Stimulated activated CD8-positive, alpha-beta memory T cell treated with anti-CD3 and anti-CD28 coated beads, Interleukin-4, amount 100 ng/mL, for 24 hours (primary cell): ENCODE data around the gene MEF2A.
"Not testable (repeated sequence)": the region's sequence is repeated elsewhere in the genome, so short reads cannot be mapped to it uniquely, and the experiment has no call there.

Source experiments
- DNase-seq: peaks from one replicate; pipeline ENCODE4 v3.0.0-alpha.2; 2020; ENCODE audit warnings: low read depth

MEF2A gene

DNA sequence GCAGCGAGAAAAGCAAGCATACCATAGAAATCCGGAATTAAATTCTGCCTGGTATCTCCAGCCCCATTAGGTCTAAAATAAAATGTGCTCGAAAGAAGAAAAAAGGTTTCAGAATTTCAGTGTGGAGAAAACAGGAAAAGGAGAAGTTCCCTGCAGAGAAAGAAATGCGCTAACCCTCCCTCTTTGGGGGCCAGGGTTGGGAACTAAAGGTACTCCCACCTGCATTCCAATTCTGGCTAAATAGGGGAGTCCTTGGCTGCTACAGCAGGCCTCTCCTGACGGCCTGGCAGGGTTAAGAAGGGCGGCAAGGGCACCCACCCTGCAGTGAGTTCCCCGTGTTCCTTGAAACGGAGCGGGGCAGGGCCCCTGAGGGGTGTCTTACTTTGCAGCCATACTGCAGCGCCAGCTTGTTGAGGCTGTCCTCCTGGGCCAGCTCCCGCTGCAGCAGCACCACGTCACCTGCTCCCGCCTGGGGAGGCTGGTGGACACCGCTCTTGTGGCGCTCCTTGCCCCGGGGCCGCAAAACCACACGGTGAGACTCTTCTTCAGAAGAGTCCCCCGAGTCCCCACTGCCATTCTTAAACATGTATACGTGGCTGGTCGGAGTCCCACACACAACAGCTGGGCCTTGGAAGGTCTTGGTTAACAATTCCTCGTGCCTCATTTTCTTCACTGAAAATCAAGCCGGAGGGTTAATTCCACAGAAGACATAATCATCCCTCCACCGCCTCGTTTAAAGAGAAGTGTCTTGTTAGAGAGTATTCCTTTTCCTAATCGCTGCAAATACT, 165.7 kb downstream of the MEF2A start:
- no peak for DNase-seq

DNA sequence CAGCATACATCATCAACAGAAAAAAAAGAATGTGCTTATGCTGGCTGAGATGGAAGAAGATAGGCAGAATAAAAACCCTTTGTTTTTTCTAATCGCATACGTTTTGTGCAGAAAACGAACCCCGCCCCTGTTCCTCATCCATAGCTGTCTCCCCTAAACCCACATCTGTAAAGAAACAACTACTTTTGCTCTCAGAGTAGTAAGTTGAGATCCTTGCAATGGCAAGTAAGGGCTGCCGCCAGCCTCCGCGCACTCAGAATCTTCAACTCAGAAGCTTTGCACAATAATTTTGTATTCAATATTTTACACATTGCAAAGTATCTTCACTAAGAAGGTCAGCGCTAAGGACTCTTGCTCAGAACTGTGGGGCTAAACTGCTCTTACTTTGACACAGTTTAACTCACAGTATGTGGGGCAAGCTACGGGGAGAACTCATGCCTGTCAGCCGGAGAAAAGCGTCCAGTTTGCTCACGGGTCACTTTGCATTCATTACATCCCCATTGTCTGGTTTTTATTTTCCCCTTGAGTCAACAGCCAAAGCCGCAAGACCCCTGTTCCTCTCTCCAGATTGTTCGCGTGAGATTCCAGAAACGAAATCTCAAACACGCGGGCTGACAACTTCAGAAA, 166.5 kb downstream of the MEF2A start:
- no peak for DNase-seq

DNA sequence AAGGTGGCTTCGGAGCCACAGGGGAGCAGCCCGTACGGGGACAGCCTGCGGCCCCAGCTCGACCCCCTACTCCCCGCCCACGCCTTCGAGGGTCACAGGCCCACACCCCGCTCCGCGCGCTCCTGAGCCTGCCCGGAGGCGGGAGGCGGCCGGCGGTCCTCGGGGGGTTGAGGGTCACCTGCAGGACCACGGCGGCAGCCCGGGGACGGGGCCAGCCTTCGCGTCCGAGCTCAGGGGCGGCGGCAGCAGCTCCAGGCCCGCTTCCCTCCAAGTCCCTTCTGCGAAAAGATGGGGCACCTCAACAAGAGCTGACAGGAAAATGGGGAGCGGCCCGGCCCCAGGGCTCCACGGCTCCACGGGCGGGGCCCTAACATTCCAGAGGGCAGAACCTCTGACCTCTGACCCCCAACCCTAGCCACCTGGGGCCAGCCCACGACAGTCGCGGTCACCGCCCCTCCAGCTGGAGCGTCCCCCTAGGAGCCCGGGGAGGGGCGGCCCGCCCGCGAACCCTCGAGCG, 167.0 kb downstream of the MEF2A start:
- DNase-seq, result no peak

DNA sequence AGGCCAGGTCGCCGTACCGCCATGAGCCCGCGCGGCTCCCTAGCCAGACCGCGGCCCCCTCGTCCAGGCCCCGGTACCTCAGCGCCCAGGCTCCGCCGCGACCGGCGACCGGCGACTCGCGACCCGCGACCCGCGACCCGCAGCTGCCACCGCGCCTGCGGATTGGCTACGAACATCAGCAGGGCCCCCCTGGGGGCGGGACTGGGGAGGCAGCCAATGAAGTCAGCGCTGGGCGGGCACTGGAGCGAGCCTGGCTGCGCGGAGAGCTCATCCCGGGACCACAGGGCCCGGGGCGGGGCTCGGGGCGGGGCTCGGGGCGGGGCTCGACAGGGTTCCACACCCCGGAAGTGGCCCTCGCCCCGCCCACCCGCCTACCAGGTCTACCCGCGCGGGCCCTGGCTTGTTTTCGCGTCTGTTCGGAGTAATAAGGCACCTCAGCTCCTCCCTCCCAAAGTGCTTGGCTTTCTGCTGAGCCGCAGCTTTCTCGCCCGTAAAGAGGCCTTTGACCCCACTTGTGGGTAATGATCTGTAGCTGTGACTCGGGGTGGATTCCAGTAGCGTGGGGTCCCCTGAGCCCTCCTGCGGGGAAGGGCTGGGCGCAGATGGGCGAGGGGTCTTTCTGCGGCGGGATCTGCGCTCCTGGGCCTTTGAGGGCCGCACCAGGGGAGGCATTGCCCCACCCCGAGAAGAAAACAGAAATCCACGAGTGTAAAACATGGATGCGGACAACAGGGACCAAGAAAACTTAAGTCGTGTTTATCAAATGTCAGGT, 167.7 kb downstream of the MEF2A start, which contains the start of gene LYSMD4:
LYSMD4 (minus strand) TSS at position 170 of the 772 bp plus-strand sequence. CDS start 1,438 bp downstream, outside the sequence.
- DNase-seq, result peak; percentile 99

DNA sequence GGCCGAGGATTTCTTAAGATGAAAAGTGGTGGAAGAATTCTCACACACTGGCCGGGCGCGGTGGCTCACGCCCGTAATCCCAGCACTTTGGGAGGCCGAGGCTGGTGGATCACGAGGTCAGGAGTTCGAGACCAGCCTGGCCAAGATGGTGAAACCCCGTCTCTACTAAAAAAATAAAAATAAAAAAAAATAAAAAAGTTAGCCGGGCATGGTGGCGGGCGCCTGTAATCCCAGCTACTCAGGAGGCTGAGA, 168.2 kb downstream of the MEF2A start:
- not testable (repeated sequence) for DNase-seq

DNA sequence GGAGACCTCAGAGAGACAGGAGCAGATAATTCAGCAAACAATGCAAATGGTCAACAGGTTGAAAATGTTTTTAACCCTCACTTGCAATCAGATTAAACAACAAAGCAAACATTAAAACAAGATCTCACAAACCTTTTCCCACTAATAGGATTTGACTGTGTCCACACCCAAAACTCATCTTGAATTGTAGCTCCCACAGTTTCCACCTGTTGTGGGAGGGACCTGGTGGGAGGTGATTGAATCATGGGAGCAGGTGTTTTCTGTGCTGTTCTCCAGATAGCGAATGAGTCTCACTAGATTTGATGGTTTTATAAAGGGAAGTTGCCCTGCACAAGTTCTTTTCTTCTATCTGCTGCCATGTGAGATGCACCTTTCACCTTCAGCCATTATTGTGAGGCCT, 168.8 kb downstream of the MEF2A start:
- DNase-seq, result no peak

DNA sequence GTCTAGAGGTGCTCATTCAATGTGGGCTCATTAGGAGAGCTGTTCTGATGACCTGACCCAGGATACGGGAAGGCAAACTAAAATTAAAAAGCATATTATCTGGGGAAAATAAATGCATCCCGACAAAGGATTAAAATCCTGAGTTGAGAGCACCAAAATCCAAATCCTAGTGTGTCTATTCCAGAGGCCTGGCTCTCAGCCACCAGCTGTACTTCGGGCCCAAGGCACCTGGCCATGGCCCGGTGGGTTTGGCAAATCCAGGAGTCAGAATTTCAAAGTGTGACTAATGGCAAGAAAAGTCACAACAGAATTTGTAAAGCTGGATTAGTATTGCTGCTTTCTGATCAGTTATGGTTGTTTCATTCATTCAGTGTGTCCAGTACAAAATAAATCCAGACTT, 170.1 kb downstream of the MEF2A start:
- DNase-seq, result no peak

DNA sequence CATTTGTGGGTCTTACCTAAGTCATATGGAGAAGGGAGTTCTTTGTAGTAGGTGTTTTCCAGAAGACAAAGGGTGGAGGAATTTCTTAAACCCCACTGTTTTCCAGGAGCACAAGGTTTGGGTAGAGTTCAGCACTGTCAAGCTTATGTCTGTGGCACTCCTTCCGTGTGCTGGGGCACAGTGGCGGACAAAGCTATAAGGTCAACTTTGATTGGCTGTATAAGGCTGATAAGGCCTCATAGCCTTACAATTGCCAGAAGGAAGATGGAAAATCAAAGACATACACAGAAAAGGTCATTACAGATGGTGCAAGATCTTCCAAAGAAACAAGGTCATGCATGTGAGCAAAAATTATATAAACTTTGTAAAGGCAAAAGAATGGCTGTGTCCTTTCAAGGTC, 170.9 kb downstream of the MEF2A start:
- DNase-seq, result no peak

DNA sequence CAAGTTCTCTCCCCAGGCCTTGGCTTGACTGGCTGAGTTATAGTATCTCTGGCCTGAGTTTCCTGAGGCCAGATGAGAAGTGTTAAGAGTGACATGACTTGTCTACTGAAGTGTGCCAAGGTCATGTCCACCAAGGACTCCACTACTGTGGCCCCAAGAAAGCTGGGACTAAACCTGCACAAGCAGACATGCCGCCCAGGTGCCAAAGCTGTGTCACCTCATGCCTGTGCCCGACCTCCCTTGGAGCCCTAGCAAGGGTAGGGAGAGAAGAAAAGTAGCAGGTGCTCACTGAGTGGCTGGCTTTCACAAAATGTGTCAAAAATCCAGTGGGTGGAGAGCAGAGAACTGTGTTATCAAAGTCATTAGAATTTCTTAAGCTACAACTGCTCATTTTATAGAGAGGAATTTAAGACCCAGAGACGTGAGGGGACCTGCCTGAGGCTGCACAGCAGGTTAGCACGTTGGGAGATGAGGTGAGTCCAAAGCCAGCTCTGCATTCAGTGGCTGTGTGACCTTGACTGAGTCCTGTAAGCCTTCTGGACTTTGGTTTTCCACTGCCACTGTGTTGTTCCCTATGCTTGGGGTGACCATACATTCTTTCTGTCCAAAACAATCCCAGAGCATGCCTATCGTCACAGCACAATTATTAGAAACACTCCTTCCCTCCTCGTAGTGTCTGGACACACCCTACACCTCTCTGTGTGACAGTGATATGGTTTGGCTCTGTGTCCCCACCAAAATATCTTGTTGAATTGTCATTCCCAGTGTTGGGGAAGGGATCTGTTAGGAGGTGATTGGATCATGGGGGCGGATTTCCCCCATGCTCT, 172.4 kb downstream of the MEF2A start:
- no peak for DNase-seq

DNA sequence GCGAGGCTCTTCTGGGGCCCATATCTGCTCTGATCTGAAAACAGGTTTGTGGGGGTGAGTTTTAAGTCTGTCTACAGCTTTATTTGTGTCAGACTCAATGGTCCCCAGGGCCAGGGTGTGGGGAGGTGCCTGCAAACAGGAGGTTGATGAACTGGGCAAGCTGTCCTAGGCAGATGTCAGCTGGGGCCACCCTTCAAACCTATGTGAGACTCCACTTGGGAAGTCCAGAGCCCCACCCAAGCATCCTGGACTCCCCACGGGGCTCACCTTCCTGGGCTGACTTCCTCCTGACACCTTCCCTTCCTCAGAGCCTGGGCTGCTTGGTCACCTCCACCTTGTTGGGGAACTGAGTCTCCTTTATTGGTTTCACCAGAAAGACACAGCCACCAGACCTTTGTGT, 176.1 kb downstream of the MEF2A start:
- DNase-seq, result no peak

DNA sequence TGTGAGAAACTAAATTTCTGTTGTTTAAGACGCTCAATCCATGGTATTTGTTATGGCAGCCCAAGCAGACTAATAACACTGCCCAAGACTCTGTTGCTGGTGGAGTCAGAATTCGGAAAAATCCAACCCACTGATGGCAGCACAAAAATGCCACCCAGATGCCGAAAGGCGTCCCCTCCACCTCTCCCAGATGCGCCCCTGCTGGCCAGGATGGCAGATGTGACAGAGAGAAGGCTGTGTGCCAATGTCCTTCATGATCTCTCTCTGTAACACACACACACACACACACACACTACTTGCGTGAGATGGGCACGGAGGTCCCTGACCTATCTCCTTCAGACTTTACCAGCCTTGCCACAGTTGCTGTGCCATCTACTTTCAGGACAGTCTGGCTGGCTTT, 178.4 kb downstream of the MEF2A start:
- no peak for DNase-seq

DNA sequence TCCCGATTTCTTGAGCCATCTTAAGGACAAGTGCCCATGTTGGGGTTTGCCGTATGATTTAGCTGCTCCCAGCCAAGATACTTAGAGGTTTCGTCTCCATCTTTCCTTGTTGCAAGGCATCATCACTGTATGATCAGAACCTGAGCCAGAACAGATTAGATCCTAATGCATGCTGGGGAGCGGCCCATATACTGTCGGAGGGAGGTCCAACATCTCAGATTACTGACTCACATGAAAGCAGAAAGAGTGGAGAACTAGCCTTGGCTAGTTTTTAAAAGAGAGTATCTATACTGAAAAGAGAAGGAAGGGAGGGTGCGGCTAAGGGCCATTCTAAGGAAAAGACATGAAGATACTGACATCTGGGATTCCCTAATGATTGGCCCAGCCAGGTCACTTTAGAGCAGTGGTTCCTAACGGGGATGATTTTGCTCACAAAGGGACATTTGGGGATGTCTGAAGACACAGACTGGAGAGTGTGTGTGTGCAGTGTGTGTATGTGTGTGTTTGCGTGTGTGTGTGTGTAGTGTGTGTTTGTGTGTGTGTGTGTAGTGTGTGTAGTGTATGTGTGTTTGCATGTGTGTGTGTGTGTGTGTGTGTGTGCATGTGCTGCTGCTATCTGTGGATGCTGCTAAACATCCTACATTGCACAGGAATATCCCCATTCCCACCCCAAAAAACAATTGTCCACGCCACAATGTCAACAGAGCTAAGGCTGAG, 179.7 kb downstream of the MEF2A start:
- no peak for DNase-seq

DNA sequence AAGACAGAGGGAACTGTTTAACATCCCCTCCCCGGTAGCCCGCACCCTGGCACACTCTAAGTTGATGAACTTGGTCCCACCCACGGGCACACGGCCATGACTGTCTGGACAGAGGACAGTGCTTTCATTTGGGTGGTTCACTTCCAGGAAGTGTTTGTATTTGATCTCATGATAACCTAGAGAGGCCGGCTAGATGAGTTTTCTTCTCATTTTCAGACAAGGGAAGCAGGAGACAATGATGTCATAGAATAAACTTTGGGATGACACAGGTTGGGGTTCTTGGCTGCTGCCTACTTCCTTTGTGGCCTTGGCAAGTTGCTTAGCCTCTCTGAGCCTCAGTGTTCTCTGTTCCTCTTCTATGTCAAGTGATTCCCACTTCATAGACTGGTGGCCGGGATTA, 183.6 kb downstream of the MEF2A start:
- no peak for DNase-seq

DNA sequence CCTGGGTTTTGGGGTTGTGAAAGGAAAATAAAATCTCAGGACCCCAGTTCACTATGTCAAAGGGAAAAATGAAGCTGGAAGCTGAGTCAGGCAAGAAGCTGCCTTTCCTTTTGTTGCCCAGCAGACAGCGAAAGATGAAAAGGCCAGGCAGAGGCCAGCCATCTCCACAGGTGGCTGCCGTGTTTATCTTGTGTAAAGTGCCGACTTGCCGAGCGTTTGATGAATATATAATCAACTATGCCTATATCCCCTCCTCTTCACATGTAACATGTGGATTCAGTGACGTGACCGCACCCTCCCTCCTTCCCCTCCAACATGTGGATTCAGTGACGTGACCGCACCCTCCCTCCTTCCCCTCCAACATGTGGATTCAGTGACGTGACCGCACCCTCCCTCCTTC, 184.5 kb downstream of the MEF2A start:
- not testable (repeated sequence) for DNase-seq

DNA sequence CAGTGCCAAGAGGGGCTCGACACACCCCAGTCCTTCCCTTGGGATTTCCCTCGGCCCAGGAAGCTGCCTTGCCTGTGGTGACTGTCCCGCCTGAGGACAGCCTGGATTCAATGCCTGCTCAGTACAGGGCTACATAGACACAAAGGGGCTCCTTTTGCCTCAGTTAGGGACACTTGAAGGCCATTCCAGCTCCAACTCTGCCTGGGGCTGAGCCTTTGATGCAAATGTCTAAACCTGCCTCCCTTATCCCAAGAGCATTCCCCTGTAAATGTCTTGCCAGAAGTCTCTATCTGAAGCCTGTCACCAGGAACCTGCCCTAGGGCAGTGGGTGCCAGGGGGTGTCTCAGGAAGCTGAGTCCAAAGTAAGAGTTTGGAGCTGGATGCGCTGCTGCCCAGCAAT, 186.8 kb downstream of the MEF2A start:
- no peak for DNase-seq

DNA sequence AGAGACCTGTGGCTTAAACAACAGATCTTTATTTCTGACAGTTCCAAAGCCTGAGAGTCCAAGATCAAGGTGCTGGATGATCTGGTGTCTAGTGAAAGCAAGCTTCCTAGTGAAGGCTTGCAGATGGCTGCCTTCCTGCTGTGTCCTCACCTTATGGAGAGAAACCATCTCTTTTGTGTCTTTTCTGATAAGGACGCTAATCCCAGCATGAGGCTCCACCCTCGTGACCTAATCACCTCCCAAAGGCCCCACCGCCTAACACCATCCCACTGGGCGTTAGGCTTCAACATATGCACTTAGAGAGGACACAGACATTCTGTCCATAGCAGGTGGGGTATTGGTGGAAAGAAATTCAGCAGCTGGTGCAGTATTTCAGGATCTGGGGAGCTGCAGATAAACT, 187.3 kb downstream of the MEF2A start:
- DNase-seq, result no peak

DNA sequence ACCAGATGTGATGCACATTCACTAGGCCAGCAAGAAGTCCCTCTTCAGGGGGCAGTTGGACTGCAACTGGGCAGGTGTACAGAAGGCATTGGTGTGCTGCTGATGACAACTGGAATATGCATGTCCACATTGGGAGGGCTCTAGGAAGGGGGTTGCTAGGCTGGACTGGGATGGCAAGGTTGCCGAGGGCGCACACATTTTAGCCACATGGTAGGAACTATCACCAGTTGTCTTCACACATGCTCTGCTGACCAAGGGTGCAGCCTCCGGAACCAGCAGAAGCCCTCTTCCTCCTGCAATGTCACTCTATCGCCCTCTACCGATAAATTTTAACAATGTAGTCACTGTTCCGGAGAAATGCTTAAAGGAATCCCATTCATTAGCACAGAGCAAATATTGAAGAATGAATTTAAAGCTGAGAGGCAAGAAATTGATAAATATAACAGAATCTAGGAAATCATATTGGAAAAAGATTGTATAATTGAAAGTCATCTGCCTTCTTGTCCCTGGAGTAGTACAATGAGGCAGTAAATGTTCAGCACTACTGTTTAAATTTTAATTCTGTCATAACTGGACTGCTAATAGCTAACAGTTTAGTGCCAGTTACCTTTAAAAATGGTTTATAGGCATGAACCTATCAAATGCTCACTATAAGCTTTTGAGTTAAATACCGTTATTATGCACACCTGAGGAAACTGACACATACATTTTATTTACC, 190.1 kb downstream of the MEF2A start:
- DNase-seq, result no peak

DNA sequence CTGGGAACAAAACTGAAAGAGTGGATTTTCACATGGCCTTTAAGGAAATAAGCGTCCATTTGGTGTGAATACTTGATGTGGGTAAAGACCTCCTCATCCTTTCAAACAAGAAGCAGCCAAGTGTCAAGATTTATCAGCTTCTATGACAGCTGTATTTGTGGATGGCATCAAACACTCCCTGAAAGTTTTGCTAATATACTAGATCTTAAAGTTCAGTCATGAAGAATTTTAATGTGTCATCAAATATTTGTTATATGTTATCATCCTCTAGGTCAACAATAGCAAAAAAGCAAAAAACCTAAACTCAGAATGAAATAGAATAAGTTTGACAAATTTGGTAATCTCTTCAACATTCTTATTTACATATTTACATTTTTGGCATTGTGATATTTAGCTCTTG, 196.5 kb downstream of the MEF2A start:
- no peak for DNase-seq

DNA sequence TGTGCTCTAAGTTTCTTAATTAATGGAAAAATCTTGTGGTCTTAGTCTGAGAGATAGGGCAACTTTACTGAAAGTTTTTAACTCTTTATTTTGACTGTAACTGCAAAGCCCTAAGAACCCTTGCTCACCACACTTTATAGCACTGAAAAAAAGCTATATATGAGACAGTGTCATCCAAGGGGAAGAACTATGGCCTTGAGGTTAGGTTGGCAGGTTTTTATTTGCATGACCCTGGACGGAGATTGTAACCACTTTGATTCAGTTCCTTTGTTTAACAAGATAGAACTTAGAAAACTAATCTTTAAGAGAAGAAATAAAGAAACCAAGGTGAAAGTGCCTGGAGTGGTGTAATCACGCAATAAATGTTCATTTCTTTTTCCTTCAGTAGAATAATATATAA, 198.0 kb downstream of the MEF2A start:
- no peak for DNase-seq

DNA sequence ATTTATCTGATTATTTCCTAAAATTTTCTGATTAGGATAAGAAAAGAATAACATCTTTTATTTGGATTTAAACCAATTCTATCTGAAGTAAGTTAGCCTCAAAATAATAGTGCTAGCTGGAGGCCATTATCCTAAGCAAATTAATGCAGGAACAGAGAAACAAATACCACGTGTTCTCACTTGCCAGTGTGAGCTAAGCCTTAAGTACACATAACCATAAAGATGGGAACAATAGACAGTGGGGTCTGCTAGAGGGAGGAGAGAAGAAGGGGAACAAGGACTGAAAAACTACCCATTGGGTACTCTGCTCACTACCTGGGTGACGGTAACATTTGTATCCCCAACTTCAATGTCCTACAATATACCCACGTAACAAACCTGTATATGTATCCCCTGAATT, 198.7 kb downstream of the MEF2A start:
- DNase-seq, result no peak
